ENCODE results near the gene PLIN3. TPM values are rescaled to one million over a fixed set of nuclear protein-coding genes. Genes with fewer than 3 reads are reported as not detected.

The PLIN3 gene
- total and polyA plus RNA-seq, 9 of the 15 experiments (the other 6 are each of a cell fraction or from before 2014, with no cell fraction given): 7.5 to 75.6 (median 43.1) TPM

DNA sequence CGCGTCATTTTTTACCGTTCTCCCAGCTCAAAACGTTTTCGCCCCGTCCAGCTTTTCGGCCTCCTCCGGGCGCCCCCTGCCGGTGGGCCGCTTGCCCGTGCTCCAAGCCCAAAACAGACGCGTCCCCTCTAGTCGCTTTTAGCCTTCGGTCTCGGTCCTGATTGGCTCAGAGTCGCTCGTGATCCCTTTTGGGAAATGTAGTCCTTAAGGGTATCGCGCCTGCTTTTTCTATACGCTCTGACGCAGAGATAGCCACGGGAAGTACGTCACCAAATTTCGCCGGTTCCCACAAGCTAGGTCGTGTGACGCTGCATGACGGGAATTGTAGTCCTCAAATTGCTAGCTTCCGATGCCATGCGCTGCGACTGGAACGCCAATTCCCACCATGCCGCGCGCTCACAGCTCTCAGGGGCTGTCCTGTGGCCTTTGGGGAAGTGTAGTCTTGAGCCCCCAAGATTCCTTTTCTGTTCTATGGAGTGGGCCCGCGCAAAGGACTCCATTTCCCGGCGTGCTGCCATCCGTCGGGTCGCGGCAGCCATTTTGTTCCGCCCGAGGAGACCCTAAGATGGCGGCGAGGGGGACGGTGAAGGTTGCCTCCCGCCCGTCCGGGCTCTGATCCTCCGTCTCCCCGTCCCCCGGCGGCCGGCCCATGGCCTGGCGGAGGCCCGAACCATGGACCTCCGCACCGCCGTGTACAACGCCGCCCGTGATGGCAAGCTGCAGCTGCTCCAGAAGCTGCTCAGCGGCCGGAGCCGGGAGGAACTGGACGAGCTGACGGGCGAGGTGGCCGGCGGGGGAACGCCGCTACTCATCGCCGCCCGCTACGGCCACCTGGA is 76.1 kb downstream of the PLIN3 start, which contains the start of gene FEM1A (continued):
- peak; percentile 90 for TF ChIP-seq DIDO1 (tag; IDR thresholded peaks at IDR 0.05; ENCODE audit: low read depth)
- TF ChIP-seq, protein P1, sequence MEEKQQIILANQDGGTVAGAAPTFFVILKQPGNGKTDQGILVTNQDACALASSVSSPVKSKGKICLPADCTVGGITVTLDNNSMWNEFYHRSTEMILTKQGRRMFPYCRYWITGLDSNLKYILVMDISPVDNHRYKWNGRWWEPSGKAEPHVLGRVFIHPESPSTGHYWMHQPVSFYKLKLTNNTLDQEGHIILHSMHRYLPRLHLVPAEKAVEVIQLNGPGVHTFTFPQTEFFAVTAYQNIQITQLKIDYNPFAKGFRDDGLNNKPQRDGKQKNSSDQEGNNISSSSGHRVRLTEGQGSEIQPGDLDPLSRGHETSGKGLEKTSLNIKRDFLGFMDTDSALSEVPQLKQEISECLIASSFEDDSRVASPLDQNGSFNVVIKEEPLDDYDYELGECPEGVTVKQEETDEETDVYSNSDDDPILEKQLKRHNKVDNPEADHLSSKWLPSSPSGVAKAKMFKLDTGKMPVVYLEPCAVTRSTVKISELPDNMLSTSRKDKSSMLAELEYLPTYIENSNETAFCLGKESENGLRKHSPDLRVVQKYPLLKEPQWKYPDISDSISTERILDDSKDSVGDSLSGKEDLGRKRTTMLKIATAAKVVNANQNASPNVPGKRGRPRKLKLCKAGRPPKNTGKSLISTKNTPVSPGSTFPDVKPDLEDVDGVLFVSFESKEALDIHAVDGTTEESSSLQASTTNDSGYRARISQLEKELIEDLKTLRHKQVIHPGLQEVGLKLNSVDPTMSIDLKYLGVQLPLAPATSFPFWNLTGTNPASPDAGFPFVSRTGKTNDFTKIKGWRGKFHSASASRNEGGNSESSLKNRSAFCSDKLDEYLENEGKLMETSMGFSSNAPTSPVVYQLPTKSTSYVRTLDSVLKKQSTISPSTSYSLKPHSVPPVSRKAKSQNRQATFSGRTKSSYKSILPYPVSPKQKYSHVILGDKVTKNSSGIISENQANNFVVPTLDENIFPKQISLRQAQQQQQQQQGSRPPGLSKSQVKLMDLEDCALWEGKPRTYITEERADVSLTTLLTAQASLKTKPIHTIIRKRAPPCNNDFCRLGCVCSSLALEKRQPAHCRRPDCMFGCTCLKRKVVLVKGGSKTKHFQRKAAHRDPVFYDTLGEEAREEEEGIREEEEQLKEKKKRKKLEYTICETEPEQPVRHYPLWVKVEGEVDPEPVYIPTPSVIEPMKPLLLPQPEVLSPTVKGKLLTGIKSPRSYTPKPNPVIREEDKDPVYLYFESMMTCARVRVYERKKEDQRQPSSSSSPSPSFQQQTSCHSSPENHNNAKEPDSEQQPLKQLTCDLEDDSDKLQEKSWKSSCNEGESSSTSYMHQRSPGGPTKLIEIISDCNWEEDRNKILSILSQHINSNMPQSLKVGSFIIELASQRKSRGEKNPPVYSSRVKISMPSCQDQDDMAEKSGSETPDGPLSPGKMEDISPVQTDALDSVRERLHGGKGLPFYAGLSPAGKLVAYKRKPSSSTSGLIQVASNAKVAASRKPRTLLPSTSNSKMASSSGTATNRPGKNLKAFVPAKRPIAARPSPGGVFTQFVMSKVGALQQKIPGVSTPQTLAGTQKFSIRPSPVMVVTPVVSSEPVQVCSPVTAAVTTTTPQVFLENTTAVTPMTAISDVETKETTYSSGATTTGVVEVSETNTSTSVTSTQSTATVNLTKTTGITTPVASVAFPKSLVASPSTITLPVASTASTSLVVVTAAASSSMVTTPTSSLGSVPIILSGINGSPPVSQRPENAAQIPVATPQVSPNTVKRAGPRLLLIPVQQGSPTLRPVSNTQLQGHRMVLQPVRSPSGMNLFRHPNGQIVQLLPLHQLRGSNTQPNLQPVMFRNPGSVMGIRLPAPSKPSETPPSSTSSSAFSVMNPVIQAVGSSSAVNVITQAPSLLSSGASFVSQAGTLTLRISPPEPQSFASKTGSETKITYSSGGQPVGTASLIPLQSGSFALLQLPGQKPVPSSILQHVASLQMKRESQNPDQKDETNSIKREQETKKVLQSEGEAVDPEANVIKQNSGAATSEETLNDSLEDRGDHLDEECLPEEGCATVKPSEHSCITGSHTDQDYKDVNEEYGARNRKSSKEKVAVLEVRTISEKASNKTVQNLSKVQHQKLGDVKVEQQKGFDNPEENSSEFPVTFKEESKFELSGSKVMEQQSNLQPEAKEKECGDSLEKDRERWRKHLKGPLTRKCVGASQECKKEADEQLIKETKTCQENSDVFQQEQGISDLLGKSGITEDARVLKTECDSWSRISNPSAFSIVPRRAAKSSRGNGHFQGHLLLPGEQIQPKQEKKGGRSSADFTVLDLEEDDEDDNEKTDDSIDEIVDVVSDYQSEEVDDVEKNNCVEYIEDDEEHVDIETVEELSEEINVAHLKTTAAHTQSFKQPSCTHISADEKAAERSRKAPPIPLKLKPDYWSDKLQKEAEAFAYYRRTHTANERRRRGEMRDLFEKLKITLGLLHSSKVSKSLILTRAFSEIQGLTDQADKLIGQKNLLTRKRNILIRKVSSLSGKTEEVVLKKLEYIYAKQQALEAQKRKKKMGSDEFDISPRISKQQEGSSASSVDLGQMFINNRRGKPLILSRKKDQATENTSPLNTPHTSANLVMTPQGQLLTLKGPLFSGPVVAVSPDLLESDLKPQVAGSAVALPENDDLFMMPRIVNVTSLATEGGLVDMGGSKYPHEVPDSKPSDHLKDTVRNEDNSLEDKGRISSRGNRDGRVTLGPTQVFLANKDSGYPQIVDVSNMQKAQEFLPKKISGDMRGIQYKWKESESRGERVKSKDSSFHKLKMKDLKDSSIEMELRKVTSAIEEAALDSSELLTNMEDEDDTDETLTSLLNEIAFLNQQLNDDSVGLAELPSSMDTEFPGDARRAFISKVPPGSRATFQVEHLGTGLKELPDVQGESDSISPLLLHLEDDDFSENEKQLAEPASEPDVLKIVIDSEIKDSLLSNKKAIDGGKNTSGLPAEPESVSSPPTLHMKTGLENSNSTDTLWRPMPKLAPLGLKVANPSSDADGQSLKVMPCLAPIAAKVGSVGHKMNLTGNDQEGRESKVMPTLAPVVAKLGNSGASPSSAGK (IDR thresholded peaks at IDR 0.05): no peak; the same call in 1 of the 2 replicates
- TF ChIP-seq SAP30 (IDR thresholded peaks at IDR 0.05; ENCODE audit: borderline replicate concordance, insufficient read depth, low read depth, low read length, poor library complexity, severe bottlenecking): no peak
- no peak for TF ChIP-seq PCBP2 (IDR thresholded peaks at IDR 0.05; ENCODE audit: low read depth, low read length, poor library complexity, severe bottlenecking)
- TF ChIP-seq, protein P2, sequence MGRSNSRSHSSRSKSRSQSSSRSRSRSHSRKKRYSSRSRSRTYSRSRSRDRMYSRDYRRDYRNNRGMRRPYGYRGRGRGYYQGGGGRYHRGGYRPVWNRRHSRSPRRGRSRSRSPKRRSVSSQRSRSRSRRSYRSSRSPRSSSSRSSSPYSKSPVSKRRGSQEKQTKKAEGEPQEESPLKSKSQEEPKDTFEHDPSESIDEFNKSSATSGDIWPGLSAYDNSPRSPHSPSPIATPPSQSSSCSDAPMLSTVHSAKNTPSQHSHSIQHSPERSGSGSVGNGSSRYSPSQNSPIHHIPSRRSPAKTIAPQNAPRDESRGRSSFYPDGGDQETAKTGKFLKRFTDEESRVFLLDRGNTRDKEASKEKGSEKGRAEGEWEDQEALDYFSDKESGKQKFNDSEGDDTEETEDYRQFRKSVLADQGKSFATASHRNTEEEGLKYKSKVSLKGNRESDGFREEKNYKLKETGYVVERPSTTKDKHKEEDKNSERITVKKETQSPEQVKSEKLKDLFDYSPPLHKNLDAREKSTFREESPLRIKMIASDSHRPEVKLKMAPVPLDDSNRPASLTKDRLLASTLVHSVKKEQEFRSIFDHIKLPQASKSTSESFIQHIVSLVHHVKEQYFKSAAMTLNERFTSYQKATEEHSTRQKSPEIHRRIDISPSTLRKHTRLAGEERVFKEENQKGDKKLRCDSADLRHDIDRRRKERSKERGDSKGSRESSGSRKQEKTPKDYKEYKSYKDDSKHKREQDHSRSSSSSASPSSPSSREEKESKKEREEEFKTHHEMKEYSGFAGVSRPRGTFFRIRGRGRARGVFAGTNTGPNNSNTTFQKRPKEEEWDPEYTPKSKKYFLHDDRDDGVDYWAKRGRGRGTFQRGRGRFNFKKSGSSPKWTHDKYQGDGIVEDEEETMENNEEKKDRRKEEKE (IDR thresholded peaks at IDR 0.05; ENCODE audit: borderline replicate concordance in 1 of 2, control insufficient read depth in 1 of 2, low read depth in 2 of 2, low read length in 1 of 2): 0 out of 4 replicates have a peak, but pooled peaks of 1 of the 2 experiments have one; percentile 67
- peak; percentile 56 for TF ChIP-seq JUND (IDR thresholded peaks at IDR 0.05; ENCODE audit: borderline replicate concordance, low read depth, low read length)
- no peak for TF ChIP-seq JUND (tag; IDR thresholded peaks at IDR 0.05; ENCODE audit: borderline replicate concordance, low read depth, low read length)
- TF ChIP-seq FOS (IDR thresholded peaks at IDR 0.05; ENCODE audit: extremely low read depth, insufficient read length): peak; percentile 70
- TF ChIP-seq, protein P3, sequence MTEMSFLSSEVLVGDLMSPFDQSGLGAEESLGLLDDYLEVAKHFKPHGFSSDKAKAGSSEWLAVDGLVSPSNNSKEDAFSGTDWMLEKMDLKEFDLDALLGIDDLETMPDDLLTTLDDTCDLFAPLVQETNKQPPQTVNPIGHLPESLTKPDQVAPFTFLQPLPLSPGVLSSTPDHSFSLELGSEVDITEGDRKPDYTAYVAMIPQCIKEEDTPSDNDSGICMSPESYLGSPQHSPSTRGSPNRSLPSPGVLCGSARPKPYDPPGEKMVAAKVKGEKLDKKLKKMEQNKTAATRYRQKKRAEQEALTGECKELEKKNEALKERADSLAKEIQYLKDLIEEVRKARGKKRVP (CRISPR knock-in tag; IDR thresholded peaks at IDR 0.05): peak; percentile 81; the same call in 1 of the 2 replicates

Measured in K562 (cell line).